IMR-90 (cell line): ENCODE results near the gene SURF2. TPM values are rescaled to one million over a fixed set of nuclear protein-coding genes. Genes with fewer than 3 reads are reported as not detected.

Experiments
- ATAC-seq: fragments of 200-7000 bp; cut with Tn5 transposase; 2 replicates; pipeline ENCODE4 v1.9.1; 2020; ENCODE audit warnings: low read depth, mild to moderate bottlenecking, moderate library complexity
- BruUV-seq: library from RNA; stranded (reverse); fragments of 400-500 nt; replicated peaks from 2 replicates; lab custom pipeline; 2021; lab: Mats Ljungman, UMichigan
- CTCF ChIA-PET: fragments of 300-600 bp; formaldehyde crosslinking; extraction: SDS; loops from one replicate; lab custom pipeline; 2021; ENCODE audit warnings: antibody characterized with exemption; lab: Yijun Ruan, JAX
- POLR2A ChIA-PET: fragments of 300-600 bp; sonication (Branson Sonifier 250); formaldehyde crosslinking; loops from one replicate; lab custom pipeline; 2022; ENCODE audit warnings: antibody characterized with exemption; ENCODE audit not compliant: unreplicated experiment; lab: Charles Lee
- DNase-seq: peaks from one replicate; pipeline ENCODE4 v3.0.0; 2013
- H2AFZ ChIP-seq: replicated peaks from 2 replicates; pipeline ENCODE3; 2013; ENCODE audit warnings: low read length, mild to moderate bottlenecking; ENCODE audit not compliant: poor library complexity
- H2AK5ac ChIP-seq: 2 replicates; pipeline ENCODE4 v1.6.1; 2013; ENCODE audit warnings: low read depth, low read length, inconsistent platforms
- H2AK9ac ChIP-seq: replicated peaks from 2 replicates; pipeline ENCODE3; 2013; ENCODE audit warnings: mild to moderate bottlenecking, low read depth, low read length, moderate library complexity; ENCODE audit not compliant: poor library complexity
- H2BK120ac ChIP-seq: 2 replicates; pipeline ENCODE4 v1.6.1; 2013; ENCODE audit warnings: low read depth, low read length, inconsistent platforms
- H2BK15ac ChIP-seq: 3 replicates; pipeline ENCODE4 v1.6.1; 2013; ENCODE audit warnings: low read depth, low read length, inconsistent platforms
- H2BK20ac ChIP-seq: 2 replicates; pipeline ENCODE4 v1.6.1; 2013; ENCODE audit warnings: low read depth, mild to moderate bottlenecking, inconsistent platforms, low read length, moderate library complexity
- H2BK5ac ChIP-seq: 2 replicates; pipeline ENCODE4 v1.6.1; 2013; ENCODE audit warnings: mild to moderate bottlenecking, low read depth, low read length, inconsistent platforms; ENCODE audit not compliant: poor library complexity, severe bottlenecking
- H3K14ac ChIP-seq: replicated peaks from 2 replicates; pipeline ENCODE4 v1.6.1; 2013; ENCODE audit warnings: low read depth, low read length, inconsistent platforms
- H3K18ac ChIP-seq: 2 replicates; pipeline ENCODE4 v1.6.1; 2013; ENCODE audit warnings: low read depth, low read length, control low read depth
- H3K23ac ChIP-seq: 2 replicates; pipeline ENCODE4 v1.6.1; 2013; ENCODE audit warnings: low read depth, low read length, inconsistent platforms
- H3K27ac ChIP-seq: 2 replicates; pipeline ENCODE4 v1.5.1; 2013; ENCODE audit warnings: mild to moderate bottlenecking, control low read depth, low read length; ENCODE audit not compliant: insufficient read depth
- H3K27me3 ChIP-seq: 2 replicates; pipeline ENCODE4 v1.6.1; 2013; ENCODE audit warnings: low read length; ENCODE audit not compliant: control insufficient read depth, insufficient read depth
- H3K36me3 ChIP-seq: 2 replicates; pipeline ENCODE4 v1.6.1; 2013; ENCODE audit warnings: low read length, mixed read lengths; ENCODE audit not compliant: control insufficient read depth, insufficient read depth
- H3K4ac ChIP-seq: 2 replicates; pipeline ENCODE4 v1.6.1; 2013; ENCODE audit warnings: low read depth, low read length, inconsistent platforms
- H3K4me1 ChIP-seq: 2 replicates; pipeline ENCODE4 v1.6.1; 2013; ENCODE audit warnings: low read length, mixed read lengths; ENCODE audit not compliant: control insufficient read depth, insufficient read depth
- H3K4me2 ChIP-seq: 2 replicates; pipeline ENCODE4 v1.6.1; 2013; ENCODE audit warnings: low read depth, mild to moderate bottlenecking, control low read depth, low read length, moderate library complexity
- H3K4me3 ChIP-seq: 2 replicates; pipeline ENCODE4 v1.5.1; 2013; ENCODE audit warnings: low read depth, mild to moderate bottlenecking, control low read depth, low read length, moderate library complexity; ENCODE audit not compliant: insufficient read depth
- H3K56ac ChIP-seq: 2 replicates; pipeline ENCODE4 v1.6.1; 2013; ENCODE audit warnings: low read length, inconsistent platforms; ENCODE audit not compliant: insufficient read depth; ENCODE audit errors: extremely low read depth
- H3K79me1 ChIP-seq, 2 experiments: 2 replicates each; pipeline ENCODE4 v1.6.1; 2013; ENCODE audit warnings: low read length in 2 of 2, inconsistent platforms in 1 of 2, low read depth in 1 of 2
- H3K9ac ChIP-seq: 2 replicates; pipeline ENCODE4 v1.6.1; 2013; ENCODE audit warnings: low read depth, low read length, control low read depth
- H3K9me1 ChIP-seq: 2 replicates; pipeline ENCODE4 v1.6.1; 2013; ENCODE audit warnings: low read length, inconsistent platforms; ENCODE audit not compliant: insufficient read depth
- H3K9me3 ChIP-seq: 2 replicates; pipeline ENCODE4 v1.6.1; 2013; ENCODE audit warnings: low read length; ENCODE audit not compliant: control insufficient read depth, insufficient read depth
- H4K20me1 ChIP-seq: 2 replicates; pipeline ENCODE4 v1.6.1; 2013; ENCODE audit warnings: low read length, inconsistent platforms; ENCODE audit not compliant: insufficient read depth
- H4K5ac ChIP-seq: 2 replicates; pipeline ENCODE4 v1.6.1; 2013; ENCODE audit warnings: mild to moderate bottlenecking, low read depth, low read length, control low read depth
- H4K8ac ChIP-seq, 2 experiments: 2 replicates each; pipeline ENCODE4 v1.6.1; 2013; ENCODE audit warnings: low read depth in 2 of 2, low read length in 2 of 2, control low read depth in 1 of 2, inconsistent platforms in 1 of 2
- H4K91ac ChIP-seq: 2 replicates; pipeline ENCODE4 v1.6.1; 2013; ENCODE audit warnings: low read depth, low read length, inconsistent platforms; ENCODE audit not compliant: insufficient read depth
- MAFK ChIP-seq: IDR thresholded peaks from 2 replicates; pipeline ENCODE4 v1.6.1; 2012; ENCODE audit warnings: low read depth, low read length, improper control_type of control experiment
- NFE2L2 ChIP-seq: fragments of 150-350 bp; IDR thresholded peaks from 2 replicates; pipeline ENCODE4 v1.6.1; 2016; ENCODE audit warnings: low read depth, mild to moderate bottlenecking, low read length
- POLR2A ChIP-seq: IDR thresholded peaks from 2 replicates; pipeline ENCODE4 v1.6.1; 2012; ENCODE audit warnings: mild to moderate bottlenecking, low read depth, low read length
- RAD21 ChIP-seq: IDR thresholded peaks from 2 replicates; pipeline ENCODE4 v1.6.1; 2012; ENCODE audit warnings: low read length, improper control_type of control experiment
- RCOR1 ChIP-seq: IDR thresholded peaks from 2 replicates; pipeline ENCODE4 v1.6.1; 2012; ENCODE audit warnings: mild to moderate bottlenecking, low read length, improper control_type of control experiment; ENCODE audit not compliant: insufficient replicate concordance
- RFX5 ChIP-seq: IDR thresholded peaks from 2 replicates; pipeline ENCODE4 v1.8.0; 2012; ENCODE audit warnings: low read depth, mild to moderate bottlenecking, low read length, moderate library complexity
- USF2 ChIP-seq: fragments of 150-350 bp; IDR thresholded peaks from 2 replicates; pipeline ENCODE4 v1.6.1; 2017; ENCODE audit warnings: mild to moderate bottlenecking, antibody characterized with exemption, low read length, low read depth
- WGBS, 2 experiments: methylation state at CpG; one replicate each; pipeline versions ENCODE4 v1.1.5 to v1.1.7; 2013; ENCODE audit warnings: missing lambda C conversion rate in 2 of 2; ENCODE audit not compliant: insufficient read length in 1 of 2; ENCODE audit errors: extremely low coverage in 2 of 2; 5-methylcytosine and 5-hydroxymethylcytosine counted together
- dilution Hi-C: fragments of 300-500 bp; cut with HindIII; formaldehyde crosslinking; loops from one replicate; pipeline ENCODE4 v1.14.3; 2018; ENCODE audit warnings: low sequenced_read_pairs; ENCODE audit not compliant: unreplicated experiment
- in situ Hi-C: fragments of 300-500 bp; cut with MboI; formaldehyde crosslinking; loops from 3 replicates; pipeline ENCODE4 v1.14.3; 2019; ENCODE audit warnings: low sequenced_read_pairs, inconsistent platforms, mixed read lengths
- intact Hi-C: fragments of 100-400 bp; cut with micrococcal nuclease; formaldehyde crosslinking; loops from 2 replicates; pipeline ENCODE4 v1.10.0; 2022
- polyA plus RNA-seq, 3 experiments: library from polyadenylated mRNA; depleted of rRNA; stranded (reverse); fragments of >200 nt; gene quantifications; 2 replicates each; pipeline ENCODE4 v1.2.3, GENCODE V29; 2012; ENCODE audit warnings: low replicate concordance in 1 of 3
- total RNA-seq: library from RNA; depleted of rRNA; stranded (reverse); fragments of >200 nt; gene quantifications from 2 replicates; pipeline ENCODE4 v1.2.3, GENCODE V29; 2012

The SURF2 gene
- total and polyA plus RNA-seq, 2 of the 4 experiments (the other 2 are of a cell fraction) = 9.9 to 16.3 TPM

GRCh38 chr9:133371261-133371711 lies 14.9 kb downstream of the SURF2 start:
- CTCF ChIA-PET = no interaction called here
- Histone ChIP-seq H4K5ac (no peak overlapping the region), H3K14ac (no peak overlapping the region), H2AK5ac (no peak overlapping the region), H4K8ac (no peak overlapping the region), H2AK9ac (no peak overlapping the region), H2AFZ (no peak overlapping the region), H3K18ac (no peak overlapping the region), H3K36me3 (peaks cover 61% of the 10 kb centered on the region), H3K56ac (no peak overlapping the region), H3K79me1 (peaks cover 7 to 55% of the 10 kb centered on the region in 2 experiments), H3K23ac (no peak overlapping the region), H3K27ac (no peak overlapping the region), H2BK20ac (no peak overlapping the region), H4K91ac (no peak overlapping the region), H3K9me1 (peaks cover 32% of the 10 kb centered on the region), H4K20me1 (peaks cover 90% of the 10 kb centered on the region), H2BK15ac (no peak overlapping the region), H3K9ac (no peak overlapping the region), H2BK120ac (no peak overlapping the region), H3K4me3 (no peak overlapping the region), H3K4ac (no peak overlapping the region), H2BK5ac (no peak overlapping the region), H3K27me3 (no peaks in the 10 kb centered on the region), H3K4me1 (peaks cover 12% of the 10 kb centered on the region), H3K4me2 (peak overlapping the region; percentile 9; the same call in 1 of the 2 replicates), H3K9me3 (no peaks in the 10 kb centered on the region)
- BruUV-seq = no TSS peak
- intact Hi-C loops = no loop called here
- POLR2A ChIA-PET = no interaction called here
- dilution Hi-C loops = no loop called here
- no peak for ATAC-seq
- WGBS, 2 experiments = 83% methylated on average over 3 of the region's 12 CpGs; no CpG with 5 or more reads in 1 of the 2 experiments
- DNase-seq = no peak
- TF ChIP-seq RCOR1 (no peak), MAFK (no peak), POLR2A (no peak), NFE2L2 (no peak), RFX5 (no peak), USF2 (no peak), RAD21 (no peak)
- in situ Hi-C loops = no loop called here
